ENCODE data around the gene GAREM2. TPM values are rescaled to one million over a fixed set of nuclear protein-coding genes. Genes with fewer than 3 reads are reported as not detected.

The GAREM2 gene
- polyA plus RNA-seq, 1 donor (not counting 4 experiments of a cell fraction or from before 2014, with no cell fraction given), result 0.03 TPM

GRCh38 chr2:26139269-26140183, 33.4 kb upstream of the GAREM2 start:
- no peak for FAIRE-seq
- dilution Hi-C loops (cut with MboI; ENCODE audit: extremely low pct_ligation_motif_present, low sequenced_read_pairs), result no loop called here
- Histone ChIP-seq H3K27me3 (ENCODE audit: control insufficient read depth, extremely low read depth, insufficient read depth, low read length) (no peaks in the 10 kb centered on the region), H3K79me2 (ENCODE audit: control insufficient read depth, insufficient read depth, low read length) (no peaks in the 10 kb centered on the region), H2AFZ (ENCODE audit: control insufficient read depth, low read length) (no peak overlapping the region), H3K9me3 (ENCODE audit: control insufficient read depth, low read depth, low read length) (no peaks in the 10 kb centered on the region), H3K4me2 (ENCODE audit: control insufficient read depth, extremely low read depth, insufficient read depth, low read depth, low read length) (no peak overlapping the region), H3K36me3 (ENCODE audit: control insufficient read depth in 2 of 2, extremely low read depth in 1 of 2, insufficient read depth in 2 of 2, low read length in 2 of 2) (peaks cover 8 to 14% of the 10 kb centered on the region in 2 experiments), H3K27ac (ENCODE audit: control insufficient read depth, insufficient read depth, low read length) (no peak overlapping the region), H3K4me1 (ENCODE audit: control insufficient read depth, extremely low read depth, insufficient read depth, low read length) (no peaks in the 10 kb centered on the region), H3K4me3 (ENCODE audit: control insufficient read depth in 2 of 3, extremely low read depth in 1 of 3, insufficient read depth in 2 of 3, low read depth in 1 of 3, low read length in 3 of 3) (no peak overlapping the region), H4K20me1 (ENCODE audit: control insufficient read depth, extremely low read depth, insufficient read depth, low read length) (no peaks in the 10 kb centered on the region), H3K9me1 (ENCODE audit: control insufficient read depth, extremely low read depth, insufficient read depth, low read length) (no peaks in the 10 kb centered on the region), H3K9ac (ENCODE audit: control insufficient read depth, extremely low read depth, insufficient read depth, low read length) (no peak overlapping the region)
- DNase-seq (ENCODE audit: low read depth, low spot score), result no peak
- no peak for TF ChIP-seq CTCF (optimal IDR thresholded peaks at IDR 0.05 in 1 of 3, IDR thresholded peaks at IDR 0.05 in 1 of 3, conservative IDR thresholded peaks at IDR 0.05 in 1 of 3; ENCODE audit: extremely low read depth in 1 of 3, insufficient read depth in 2 of 3, low read length in 3 of 3)
- no peak for TF ChIP-seq EZH2 (IDR thresholded peaks at IDR 0.05; ENCODE audit: low read length)

- dilution Hi-C loops (cut with MboI; ENCODE audit: extremely low pct_ligation_motif_present, low sequenced_read_pairs), result no loop called here
- H3K4me1 ChIP-seq (ENCODE audit: control insufficient read depth, extremely low read depth, insufficient read depth, low read length), result peaks cover 4% of the 10 kb centered on the region
- TF ChIP-seq CTCF (optimal IDR thresholded peaks at IDR 0.05 in 1 of 3, IDR thresholded peaks at IDR 0.05 in 1 of 3, conservative IDR thresholded peaks at IDR 0.05 in 1 of 3; ENCODE audit: extremely low read depth in 1 of 3, insufficient read depth in 2 of 3, low read length in 3 of 3), result no peak
- TF ChIP-seq EZH2 (IDR thresholded peaks at IDR 0.05; ENCODE audit: low read length), result no peak
Observed at GRCh38 chr2:26141145-26141769, 31.6 kb upstream of the GAREM2 start.

More at GRCh38 chr2:26141145-26141769, 31.6 kb upstream of the GAREM2 start:
- H3K9me3 ChIP-seq (ENCODE audit: control insufficient read depth, low read depth, low read length), result no peaks in the 10 kb centered on the region
- H3K36me3 ChIP-seq (ENCODE audit: control insufficient read depth in 2 of 2, extremely low read depth in 1 of 2, insufficient read depth in 2 of 2, low read length in 2 of 2), result peaks cover 2 to 5% of the 10 kb centered on the region in 2 experiments
- DNase-seq (ENCODE audit: low read depth, low spot score) (no peak), FAIRE-seq (no peak)
- no peaks in the 10 kb centered on the region for H4K20me1 ChIP-seq (ENCODE audit: control insufficient read depth, extremely low read depth, insufficient read depth, low read length)
- H3K27me3 ChIP-seq (ENCODE audit: control insufficient read depth, extremely low read depth, insufficient read depth, low read length), result no peaks in the 10 kb centered on the region
- H3K9me1 ChIP-seq (ENCODE audit: control insufficient read depth, extremely low read depth, insufficient read depth, low read length), result no peaks in the 10 kb centered on the region
- H3K9ac ChIP-seq (ENCODE audit: control insufficient read depth, extremely low read depth, insufficient read depth, low read length), result no peak overlapping the region
- H3K4me3 ChIP-seq (ENCODE audit: control insufficient read depth in 2 of 3, extremely low read depth in 1 of 3, insufficient read depth in 2 of 3, low read depth in 1 of 3, low read length in 3 of 3), result no peak overlapping the region
- H3K4me2 ChIP-seq (ENCODE audit: control insufficient read depth, extremely low read depth, insufficient read depth, low read depth, low read length), result no peak overlapping the region
- H2AFZ ChIP-seq (ENCODE audit: control insufficient read depth, low read length), result no peak overlapping the region
- H3K79me2 ChIP-seq (ENCODE audit: control insufficient read depth, insufficient read depth, low read length), result no peaks in the 10 kb centered on the region
- H3K27ac ChIP-seq (ENCODE audit: control insufficient read depth, insufficient read depth, low read length), result no peak overlapping the region
